NOMO-1 (cell line): ENCODE measurements around the gene SFXN5.
"Not testable (repeated sequence)": the region's sequence is repeated elsewhere in the genome, so short reads cannot be mapped to it uniquely, and the experiment has no call there.

ENCODE experiments used
- DNase-seq, 2 experiments: peaks; one replicate each; lab custom pipeline; 2025; ENCODE audit not compliant: unreplicated experiment in 2 of 2; lab: John Stamatoyannopoulos, UW

The SFXN5 gene

DNA sequence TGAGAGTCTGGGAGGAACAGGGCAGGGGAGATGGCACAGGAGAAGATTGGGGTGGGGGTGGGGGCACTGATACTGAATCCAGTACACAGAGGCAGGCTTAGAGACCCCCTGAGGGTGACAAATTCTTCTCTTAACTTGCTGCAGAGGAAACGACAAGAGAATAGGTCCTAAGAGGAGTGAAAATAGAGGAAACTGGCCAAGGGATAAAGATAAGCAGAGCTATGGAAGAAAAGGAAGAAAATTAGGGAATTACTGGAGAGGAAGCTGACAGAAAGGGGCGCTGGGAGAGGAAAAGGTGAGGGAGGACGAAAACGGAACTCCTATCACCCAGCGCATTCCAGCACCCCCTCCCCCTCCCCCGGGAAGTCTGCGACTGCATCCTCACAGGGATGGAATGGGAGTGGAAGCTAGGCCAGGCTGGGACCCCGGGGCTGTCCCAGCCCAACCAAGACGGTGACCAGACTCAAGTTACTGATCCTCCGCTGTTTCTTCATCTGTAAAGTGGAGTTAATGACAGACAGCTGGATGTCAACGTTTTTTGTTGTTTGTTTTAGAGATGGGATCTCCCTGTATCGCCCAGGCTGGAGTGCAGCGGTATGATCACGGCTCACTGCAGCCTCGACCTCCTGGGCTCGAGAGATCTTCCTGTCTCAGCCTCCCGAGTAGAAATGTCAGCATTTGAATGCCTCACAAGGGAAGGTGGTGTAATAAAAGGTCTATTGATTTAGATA, 156.8 kb downstream of the SFXN5 start:
- DNase-seq: no peak

DNA sequence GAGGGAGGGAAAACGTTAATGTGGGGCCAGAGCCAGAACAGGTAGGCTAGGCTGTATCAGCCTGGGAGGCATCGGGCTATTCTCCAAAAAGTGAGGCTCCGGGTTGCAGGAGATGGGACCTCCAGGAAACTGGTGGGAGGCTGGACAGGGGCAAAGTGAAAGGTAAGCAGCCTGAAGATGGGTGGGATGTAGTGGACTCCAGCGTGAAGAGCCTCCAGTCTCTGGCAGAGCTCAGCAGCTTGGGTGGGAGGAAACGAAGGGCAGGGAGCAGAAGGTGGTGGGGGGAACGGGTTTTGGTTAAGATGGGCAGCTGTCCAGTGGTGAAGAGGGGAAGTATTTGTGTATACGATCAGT, 157.3 kb downstream of the SFXN5 start:
- DNase-seq: no peak

DNA sequence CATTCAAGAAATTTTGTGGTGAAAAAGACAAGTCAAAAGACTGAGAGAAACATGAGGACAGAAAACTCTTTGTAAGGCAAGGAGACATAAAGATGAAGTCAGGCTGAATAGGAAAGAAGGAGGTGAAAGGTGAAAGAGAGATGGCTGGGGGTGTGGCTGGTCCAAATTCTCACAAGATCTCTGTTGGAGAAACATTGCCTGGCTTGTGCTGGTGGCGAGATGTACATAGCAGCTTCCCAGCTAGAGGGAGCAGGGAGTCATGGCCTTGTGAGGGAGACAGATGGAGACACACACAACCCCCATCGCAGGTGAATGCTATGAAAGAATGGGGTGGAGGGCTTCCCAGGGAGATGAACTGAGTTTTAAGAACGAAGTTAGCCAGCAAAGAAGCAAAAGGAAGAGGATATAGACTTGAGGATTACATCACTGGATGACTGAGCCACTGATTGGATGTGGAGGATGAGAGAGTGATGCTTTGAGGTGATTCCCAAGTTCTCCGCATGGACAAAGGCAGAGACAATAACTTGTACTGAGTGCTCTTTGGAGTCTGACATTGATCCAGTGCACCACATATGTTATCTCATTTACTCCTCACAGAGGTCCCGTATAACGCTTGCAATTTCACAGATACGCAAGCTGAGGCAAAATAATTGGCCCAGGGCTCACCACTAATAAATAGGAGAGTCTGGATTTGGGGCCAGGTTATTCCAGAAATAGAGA, 157.9 kb downstream of the SFXN5 start:
- no peak for DNase-seq

DNA sequence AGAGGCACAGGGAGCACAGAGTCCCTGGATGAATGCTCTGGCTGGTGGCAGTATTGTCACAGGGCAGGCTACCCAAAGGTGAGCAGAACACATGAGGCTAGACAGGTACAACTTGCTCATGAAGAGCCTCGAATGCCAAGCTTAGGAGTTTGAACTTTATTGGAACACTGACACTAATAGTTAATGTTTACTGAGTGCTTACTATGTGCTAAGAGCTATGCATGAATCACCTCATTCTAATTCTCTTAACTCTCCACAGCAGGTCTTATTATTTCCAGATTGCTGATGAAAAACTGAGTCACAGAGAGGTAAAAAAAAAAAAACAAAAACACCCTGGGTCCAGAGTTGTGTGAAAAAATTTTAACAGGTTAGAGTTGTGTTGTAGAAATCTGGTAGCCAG, 160.3 kb downstream of the SFXN5 start:
- no peak for DNase-seq

DNA sequence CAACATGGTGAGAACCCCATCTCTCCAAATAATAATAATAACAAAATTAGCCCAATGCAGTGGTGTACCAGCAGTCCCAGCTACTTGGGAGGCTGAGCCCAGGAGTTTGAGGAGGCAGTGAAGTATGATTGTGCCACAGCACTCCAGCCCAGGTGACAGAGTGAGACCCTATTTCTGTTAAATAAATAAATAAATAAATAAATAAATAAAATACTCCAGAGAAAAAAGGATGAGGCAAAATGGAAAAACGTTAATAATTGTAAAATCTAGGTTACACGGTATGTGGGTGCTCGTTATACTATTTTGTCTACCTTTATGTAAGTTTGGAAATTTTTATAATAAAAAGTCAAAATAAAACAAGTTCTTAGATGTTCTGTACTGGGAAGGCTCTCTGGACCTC, 162.8 kb downstream of the SFXN5 start:
- DNase-seq: no peak

DNA sequence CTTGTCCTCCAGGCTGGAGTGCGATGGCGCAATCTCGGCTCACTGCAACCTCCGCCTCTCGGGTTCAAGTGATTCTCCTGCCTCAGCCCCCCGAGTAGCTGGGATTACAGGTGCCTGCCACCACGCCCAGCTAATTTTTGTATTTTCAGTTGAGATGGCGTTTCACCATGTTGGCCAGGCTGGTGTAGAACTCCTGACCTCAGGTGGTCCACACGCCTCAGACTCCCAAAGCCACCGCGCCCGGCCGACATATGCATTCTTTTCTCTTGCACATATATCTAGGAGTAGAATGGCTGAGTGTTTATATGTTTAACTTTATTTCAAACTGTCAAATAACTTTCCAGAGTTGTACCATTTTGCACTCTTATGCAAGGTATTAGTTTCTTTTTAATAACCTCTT, 164.1 kb downstream of the SFXN5 start:
- DNase-seq: not testable (repeated sequence)

DNA sequence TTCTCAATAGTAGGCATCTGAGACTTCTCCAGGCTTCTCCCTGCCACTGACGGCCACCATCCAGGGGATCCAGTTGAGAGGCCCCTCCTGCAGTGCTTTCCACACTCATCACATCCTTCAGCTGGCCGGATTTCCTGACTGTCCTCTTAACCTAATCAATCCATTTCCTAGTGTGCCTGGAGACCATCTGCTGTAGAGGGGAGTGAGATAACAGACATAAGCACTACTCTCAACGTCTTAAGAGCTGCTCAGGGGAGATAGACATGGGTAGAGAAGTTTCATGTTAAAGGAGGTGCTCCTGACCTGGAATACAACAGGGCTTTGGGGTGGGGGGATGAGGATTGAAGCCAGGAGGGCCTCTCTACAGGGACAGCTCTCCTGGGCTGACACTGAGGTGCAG, 170.1 kb downstream of the SFXN5 start:
- no peak for DNase-seq

DNA sequence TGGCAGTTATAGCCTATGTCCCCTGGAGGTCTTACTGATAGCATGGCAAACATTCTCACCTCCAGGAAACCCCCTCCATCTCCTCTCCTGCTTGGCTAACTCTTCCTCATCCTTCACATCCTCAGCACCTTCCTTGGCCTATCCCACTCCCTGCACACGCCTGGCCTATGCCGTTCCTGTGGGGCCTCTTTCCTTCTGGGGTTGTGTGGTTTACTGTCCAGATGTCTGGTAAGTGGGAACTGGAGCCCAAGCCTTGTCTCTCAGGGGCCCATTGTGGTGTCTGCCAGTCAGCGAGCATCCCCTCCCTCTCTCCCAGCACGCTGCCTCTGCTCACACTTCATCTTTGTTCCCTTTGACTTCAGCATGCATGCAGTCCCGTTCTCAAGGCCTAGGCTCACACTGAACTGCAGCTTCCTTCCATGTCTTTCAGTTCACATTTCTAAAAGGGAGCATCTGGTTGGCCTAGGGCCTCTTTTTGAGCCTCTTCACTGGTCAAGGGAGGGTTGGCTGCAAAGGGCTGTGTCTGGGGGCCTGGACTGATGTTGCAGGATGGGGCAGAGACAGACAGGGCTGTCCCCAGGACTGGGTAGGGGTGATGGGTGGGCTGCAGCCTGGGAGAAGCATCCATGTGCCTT, 171.2 kb downstream of the SFXN5 start:
- no peak for DNase-seq

DNA sequence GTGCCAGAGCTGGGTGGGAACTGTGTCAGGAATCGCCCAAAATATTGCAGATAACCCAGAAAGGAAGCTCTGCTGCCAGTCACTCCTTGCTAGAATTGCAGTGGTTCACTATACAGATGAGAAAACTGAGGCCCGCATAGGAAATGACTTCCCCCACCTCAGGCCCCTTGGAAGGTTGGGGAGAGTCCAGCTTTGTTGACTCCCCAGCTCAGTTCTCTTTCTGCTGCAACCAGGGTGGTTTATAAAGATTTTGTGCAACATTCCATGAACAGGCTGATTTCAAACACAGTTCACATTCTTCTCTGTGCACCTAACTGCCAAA, 173.0 kb downstream of the SFXN5 start:
- no peak for DNase-seq

DNA sequence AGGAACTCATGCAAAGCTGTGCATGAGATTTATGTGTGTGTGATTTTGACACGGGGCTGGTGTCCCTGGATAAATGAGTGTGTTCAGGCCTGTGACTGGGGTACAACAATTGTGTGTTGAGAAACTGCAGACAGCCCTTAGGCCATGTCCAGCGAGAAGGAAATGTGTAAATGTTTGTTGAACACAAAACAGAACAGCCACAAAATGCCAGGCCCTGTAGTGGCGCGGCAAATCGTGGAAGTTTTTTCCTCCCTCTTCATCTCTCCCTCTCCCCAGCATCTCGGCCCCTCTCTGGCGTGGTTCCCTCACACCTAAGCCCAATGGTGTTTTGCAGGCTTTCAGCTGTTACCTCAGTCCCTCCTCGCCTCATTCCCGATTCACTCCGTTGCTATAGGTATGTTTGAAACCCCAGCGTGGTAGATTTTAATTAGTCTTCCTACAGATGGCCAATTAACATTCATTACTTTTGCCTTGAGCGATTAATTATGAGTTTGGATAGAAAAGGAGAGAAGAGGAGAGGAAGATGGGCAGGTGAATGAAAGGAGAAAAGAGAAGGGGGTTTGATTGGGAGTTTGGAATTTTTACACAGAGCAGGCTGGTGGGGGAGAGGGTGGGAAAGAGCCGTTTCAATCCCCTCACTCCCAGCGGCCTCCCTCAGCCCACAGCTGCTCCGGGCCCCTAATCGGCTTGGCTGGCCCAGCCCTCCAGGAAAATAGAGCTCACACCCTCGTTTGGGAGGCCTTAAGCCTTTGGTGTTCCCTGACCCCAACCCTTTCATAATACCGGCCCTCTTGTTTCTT, 173.5 kb downstream of the SFXN5 start:
- no peak for DNase-seq

DNA sequence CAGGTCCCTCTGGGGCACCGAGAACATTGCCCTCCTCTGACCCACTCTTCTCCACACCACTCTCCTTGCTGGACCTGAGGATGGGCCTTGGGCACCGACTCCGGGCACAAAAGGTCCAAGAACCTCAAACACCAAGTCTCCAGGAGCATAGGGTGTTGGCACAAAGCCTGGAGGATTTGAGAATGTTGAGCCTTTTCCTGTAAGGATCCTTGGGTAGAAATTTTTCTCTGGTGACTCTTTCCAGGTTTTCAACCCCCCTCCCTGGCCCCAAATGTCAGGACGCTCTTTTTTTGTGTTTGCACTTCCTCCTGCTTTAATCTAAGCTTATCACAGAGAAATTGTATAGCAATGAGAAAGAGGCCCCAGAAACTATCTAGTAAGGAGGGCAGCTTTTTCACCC, 175.1 kb downstream of the SFXN5 start:
- no peak for DNase-seq

DNA sequence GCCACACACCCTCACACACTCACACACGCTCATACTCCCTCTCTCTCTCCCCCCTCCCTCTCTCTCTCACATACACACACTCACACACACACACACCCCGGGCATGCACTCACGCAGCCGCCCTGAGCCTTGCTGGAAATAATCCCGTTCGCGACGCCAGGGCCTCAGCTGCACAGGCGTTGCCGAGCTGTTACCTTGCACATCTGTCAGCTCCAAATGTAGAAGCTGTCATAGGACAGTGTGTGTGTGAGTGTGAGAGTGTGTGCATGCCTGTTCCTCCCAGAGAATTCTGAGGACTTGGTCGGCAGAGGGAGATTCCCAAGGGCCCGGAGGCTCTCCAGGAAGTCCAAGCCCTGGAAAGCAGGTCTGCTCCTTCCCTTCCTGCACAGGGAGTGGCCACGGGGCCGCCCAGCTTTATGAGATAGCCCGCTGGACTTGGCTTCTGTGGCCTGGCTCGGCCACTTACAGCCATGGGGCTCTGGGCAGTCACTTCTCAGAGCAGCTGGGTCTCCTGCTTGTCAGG, 175.7 kb downstream of the SFXN5 start:
- DNase-seq: no peak

DNA sequence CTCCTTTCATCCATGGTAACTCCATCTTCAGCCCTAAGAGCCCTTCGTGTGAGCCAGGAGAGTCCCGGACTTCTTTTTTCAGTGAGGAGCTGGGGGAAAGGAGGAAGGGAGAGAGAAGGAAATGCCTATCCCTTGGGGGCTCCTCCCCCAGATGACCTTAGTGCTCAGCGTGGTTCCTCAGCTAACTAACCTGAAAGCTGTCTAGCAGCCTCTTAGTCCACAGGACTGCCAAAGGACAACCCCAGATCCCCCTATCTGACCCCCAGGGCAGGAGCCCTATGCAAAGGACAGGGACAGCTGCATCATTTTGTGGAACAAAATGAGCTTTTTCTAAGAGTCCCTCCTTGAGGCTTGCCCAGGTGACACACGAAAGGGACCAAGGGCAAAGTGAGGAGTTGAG, 176.4 kb downstream of the SFXN5 start:
- no peak for DNase-seq

DNA sequence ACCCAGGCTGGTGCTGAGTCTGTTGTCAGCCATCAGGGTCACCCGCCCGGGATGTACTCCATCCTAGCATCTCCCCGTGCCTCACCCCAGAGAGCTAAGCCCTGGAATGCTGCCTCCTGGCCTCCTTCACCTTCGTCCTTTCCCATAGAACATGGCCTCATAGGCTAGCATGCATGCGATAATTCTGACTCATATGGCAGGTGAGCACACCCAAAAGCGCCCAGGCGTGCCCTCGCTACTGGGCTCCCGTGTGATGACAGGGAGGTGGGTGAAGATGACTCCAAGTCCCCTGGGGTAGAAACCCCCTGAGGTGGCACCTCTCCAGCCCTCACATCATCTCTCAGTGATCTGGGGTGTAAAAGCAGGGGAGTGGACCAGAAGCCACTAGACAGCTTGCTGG, 177.0 kb downstream of the SFXN5 start:
- no peak for DNase-seq

DNA sequence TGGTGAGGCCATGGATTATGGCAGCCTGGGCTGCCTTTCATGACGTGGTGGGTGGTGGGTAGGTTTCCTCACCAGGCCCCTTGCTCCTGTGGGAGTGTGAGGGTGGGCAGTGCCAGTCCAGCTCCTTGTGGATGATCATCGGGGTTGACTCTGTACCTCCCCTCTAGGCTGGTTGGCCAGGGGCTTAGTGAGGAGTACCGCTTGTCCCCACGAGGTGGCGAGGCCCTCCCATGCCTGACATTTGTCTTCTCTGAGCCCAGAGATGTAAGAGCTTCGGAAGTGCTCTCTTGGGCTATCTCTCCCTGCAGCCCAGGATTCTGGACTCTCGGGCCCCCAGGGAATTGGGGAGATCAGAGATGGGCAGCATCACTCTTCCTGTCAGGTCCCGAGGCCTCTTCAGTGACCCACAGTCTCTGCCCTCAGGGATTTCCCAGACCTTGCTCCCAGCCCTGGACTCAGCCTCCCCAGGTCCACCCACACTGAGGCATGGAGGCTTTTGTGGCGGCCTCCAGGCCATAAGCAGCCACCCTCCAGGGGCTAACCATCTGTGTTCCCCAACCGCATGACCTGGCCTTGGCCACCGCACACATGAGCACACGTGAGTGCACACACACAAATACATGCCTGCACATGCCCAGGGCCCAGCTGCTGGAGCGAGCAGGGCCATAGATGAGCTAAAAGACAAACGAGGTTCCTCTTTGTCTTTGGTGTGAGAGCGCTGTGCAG, 177.8 kb downstream of the SFXN5 start:
- DNase-seq: no peak

DNA sequence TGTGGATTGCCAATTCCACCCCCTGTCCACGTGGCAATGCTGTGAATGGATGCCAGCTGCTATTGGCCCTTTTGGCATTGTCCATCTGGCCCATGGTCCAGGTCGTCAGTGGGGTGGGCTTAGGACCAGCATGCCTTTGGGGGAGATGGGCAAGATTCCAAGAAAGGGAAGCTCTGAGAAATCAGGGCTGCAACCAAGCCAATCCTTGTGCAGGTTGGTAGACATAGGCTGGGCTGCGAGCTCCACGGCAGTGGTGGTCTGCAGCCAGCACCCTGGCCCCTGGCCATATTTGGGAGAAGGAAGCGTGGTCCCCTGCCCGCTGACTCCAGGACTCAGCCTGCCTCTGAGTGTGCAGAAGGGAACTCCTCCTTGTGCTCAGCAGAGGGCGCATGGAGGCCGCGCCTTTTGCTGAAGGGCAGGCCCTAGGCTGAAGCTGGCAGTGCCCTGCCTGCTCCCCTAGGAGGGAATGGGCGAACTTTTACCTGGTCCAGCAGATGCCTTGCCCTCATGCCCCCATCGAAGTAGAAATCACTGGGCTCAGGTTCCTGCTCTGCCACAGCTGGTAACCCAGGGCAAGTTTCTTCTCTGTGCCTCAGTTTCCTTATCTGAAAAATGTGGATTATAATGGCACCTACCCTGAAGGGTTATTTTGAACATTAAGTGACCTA, 178.9 kb downstream of the SFXN5 start:
- DNase-seq: peak; percentile 32 to 53
